Measurements from ENCODE around the gene AGBL4.

AGBL4 gene

GRCh38 chr1:49187056-49187455 is 836.7 kb downstream of the AGBL4 start:
- no peak for DNase-seq (ENCODE audit: low spot score)
- FAIRE-seq: no peak

- FAIRE-seq (no peak), DNase-seq (ENCODE audit: low spot score) (no peak)
Observed at GRCh38 chr1:49185450-49185980, 838.2 kb downstream of the AGBL4 start.

- no peak for FAIRE-seq
- DNase-seq (ENCODE audit: low spot score): no peak
Observed at GRCh38 chr1:49183489-49183888, 840.3 kb downstream of the AGBL4 start.

GRCh38 chr1:49181033-49181432 is 842.7 kb downstream of the AGBL4 start:
- DNase-seq (ENCODE audit: low spot score) (no peak), FAIRE-seq (no peak)

- FAIRE-seq (no peak), DNase-seq (ENCODE audit: low spot score) (no peak)
Observed at GRCh38 chr1:49171941-49172593, 851.7 kb downstream of the AGBL4 start.

- no peak for FAIRE-seq
- no peak for DNase-seq (ENCODE audit: low spot score)
Observed at GRCh38 chr1:49166031-49166430, 857.7 kb downstream of the AGBL4 start.

- peak; percentile 40 for DNase-seq (ENCODE audit: low spot score)
- no peak for FAIRE-seq
Observed at GRCh38 chr1:49163031-49163430, 860.7 kb downstream of the AGBL4 start.

GRCh38 chr1:49160677-49161076 is 863.1 kb downstream of the AGBL4 start:
- no peak for DNase-seq (ENCODE audit: low spot score)
- FAIRE-seq: no peak

GRCh38 chr1:49136738-49137251 is 887.0 kb downstream of the AGBL4 start:
- no peak for FAIRE-seq
- DNase-seq (ENCODE audit: low spot score): no peak

- DNase-seq (ENCODE audit: low spot score): no peak
- FAIRE-seq: no peak
Observed at GRCh38 chr1:49125746-49126145, 898.0 kb downstream of the AGBL4 start.

GRCh38 chr1:49111931-49112330 is 911.8 kb downstream of the AGBL4 start:
- FAIRE-seq: no peak

GRCh38 chr1:49106445-49106844 is 917.3 kb downstream of the AGBL4 start:
- FAIRE-seq: no peak
- no peak for DNase-seq (ENCODE audit: low spot score)

More at GRCh38 chr1:49111931-49112330, 911.8 kb downstream of the AGBL4 start:
- no peak for DNase-seq (ENCODE audit: low spot score)

GRCh38 chr1:49104575-49104974 is 919.2 kb downstream of the AGBL4 start:
- FAIRE-seq (no peak), DNase-seq (ENCODE audit: low spot score) (no peak)

GRCh38 chr1:49102752-49103151 is 921.0 kb downstream of the AGBL4 start:
- FAIRE-seq (no peak), DNase-seq (ENCODE audit: low spot score) (peak; percentile 61)

GRCh38 chr1:49098866-49099265 is 924.9 kb downstream of the AGBL4 start:
- FAIRE-seq (no peak), DNase-seq (ENCODE audit: low spot score) (no peak)

- DNase-seq (ENCODE audit: low spot score): no peak
- FAIRE-seq: no peak
Observed at GRCh38 chr1:49086327-49086726, 937.4 kb downstream of the AGBL4 start.

- DNase-seq (ENCODE audit: low spot score): no peak
- FAIRE-seq: no peak
Observed at GRCh38 chr1:49085079-49085478, 938.7 kb downstream of the AGBL4 start.

- no peak for DNase-seq (ENCODE audit: low spot score)
- FAIRE-seq: no peak
Observed at GRCh38 chr1:49060766-49061165, 963.0 kb downstream of the AGBL4 start.

- DNase-seq (ENCODE audit: low spot score) (no peak), FAIRE-seq (no peak)
Observed at GRCh38 chr1:49059087-49059486, 964.7 kb downstream of the AGBL4 start.

GRCh38 chr1:49052102-49052501 is 971.7 kb downstream of the AGBL4 start:
- DNase-seq (ENCODE audit: low spot score) (no peak), FAIRE-seq (no peak)

GRCh38 chr1:49051647-49052046 is 972.1 kb downstream of the AGBL4 start:
- DNase-seq (ENCODE audit: low spot score) (no peak), FAIRE-seq (no peak)

- DNase-seq (ENCODE audit: low spot score) (no peak), FAIRE-seq (no peak)
Observed at GRCh38 chr1:49050041-49050440, 973.7 kb downstream of the AGBL4 start.

- no peak for DNase-seq (ENCODE audit: low spot score)
- FAIRE-seq: no peak
Observed at GRCh38 chr1:49048188-49048587, 975.6 kb downstream of the AGBL4 start.

All from urothelium cell line (cell line).